Measurements from ENCODE around the gene AGAP2.
"Not testable (repeated sequence)": the region's sequence is repeated elsewhere in the genome, so short reads cannot be mapped to it uniquely, and the experiment has no call there.

AGAP2 gene

GRCh38 chr12:57715786-57716185 is 22.8 kb downstream of the AGAP2 start:
- Histone ChIP-seq H3K36me3 (ENCODE audit: insufficient read depth, low read depth, low read length) (peaks cover 18% of the 10 kb centered on the region), H3K9ac (ENCODE audit: low read depth, low read length) (no peak overlapping the region), H3K27ac (ENCODE audit: low read length) (no peak overlapping the region), H3K4me1 (ENCODE audit: insufficient read depth, low read length) (no peaks in the 10 kb centered on the region), H3K9me3 (ENCODE audit: insufficient read depth, low read depth, low read length) (no peaks in the 10 kb centered on the region), H3K4me3 (ENCODE audit: low read length) (no peak overlapping the region), H3K27me3 (ENCODE audit: insufficient read depth, low read length) (no peaks in the 10 kb centered on the region)

GRCh38 chr12:57715036-57715748 is 23.4 kb downstream of the AGAP2 start:
- H3K27ac ChIP-seq (ENCODE audit: low read length); H3K27me3 ChIP-seq (ENCODE audit: insufficient read depth, low read length); H3K9me3 ChIP-seq (ENCODE audit: insufficient read depth, low read depth, low read length); H3K9ac ChIP-seq (ENCODE audit: low read depth, low read length); H3K4me1 ChIP-seq (ENCODE audit: insufficient read depth, low read length); H3K4me3 ChIP-seq (ENCODE audit: low read length): not testable (repeated sequence)
- H3K36me3 ChIP-seq (ENCODE audit: insufficient read depth, low read depth, low read length), result peaks cover 18% of the 10 kb centered on the region

DNA sequence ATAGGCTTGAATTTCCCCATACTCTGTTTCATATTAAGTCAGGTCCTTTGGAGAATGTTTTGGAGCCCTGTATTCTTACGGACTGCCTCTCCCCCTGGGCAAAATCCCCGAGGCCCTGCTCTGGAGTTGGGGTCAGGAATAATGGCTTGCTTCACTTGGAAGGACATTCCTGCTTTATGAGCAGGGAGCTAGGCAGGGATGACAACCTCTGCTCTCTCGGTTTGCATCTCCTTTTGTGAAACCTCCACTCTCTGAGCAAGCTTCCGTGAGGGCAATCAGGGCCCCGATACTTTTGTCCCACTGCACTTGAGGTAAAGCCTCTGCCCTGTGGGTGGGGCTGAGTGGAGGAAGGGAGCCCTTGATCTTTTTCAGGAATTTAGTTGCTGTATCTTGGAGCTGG is 25.3 kb downstream of the AGAP2 start:
- Histone ChIP-seq H3K27me3 (ENCODE audit: insufficient read depth, low read length) (no peaks in the 10 kb centered on the region), H3K27ac (ENCODE audit: low read length) (no peak overlapping the region), H3K4me3 (ENCODE audit: low read length) (no peak overlapping the region), H3K4me1 (ENCODE audit: insufficient read depth, low read length) (no peaks in the 10 kb centered on the region), H3K36me3 (ENCODE audit: insufficient read depth, low read depth, low read length) (peaks cover 5% of the 10 kb centered on the region), H3K9me3 (ENCODE audit: insufficient read depth, low read depth, low read length) (no peaks in the 10 kb centered on the region), H3K9ac (ENCODE audit: low read depth, low read length) (no peak overlapping the region)

- Histone ChIP-seq H3K9me3 (ENCODE audit: insufficient read depth, low read depth, low read length) (no peaks in the 10 kb centered on the region), H3K4me3 (ENCODE audit: low read length) (no peak overlapping the region), H3K36me3 (ENCODE audit: insufficient read depth, low read depth, low read length) (peaks cover under 1% of the 10 kb centered on the region; the same call in 1 of the 2 replicates), H3K27ac (ENCODE audit: low read length) (no peak overlapping the region), H3K4me1 (ENCODE audit: insufficient read depth, low read length) (no peaks in the 10 kb centered on the region), H3K9ac (ENCODE audit: low read depth, low read length) (no peak overlapping the region), H3K27me3 (ENCODE audit: insufficient read depth, low read length) (no peaks in the 10 kb centered on the region)
These were observed 25.8 kb downstream of the AGAP2 start for GRCh38 chr12:57712701-57713100.

DNA sequence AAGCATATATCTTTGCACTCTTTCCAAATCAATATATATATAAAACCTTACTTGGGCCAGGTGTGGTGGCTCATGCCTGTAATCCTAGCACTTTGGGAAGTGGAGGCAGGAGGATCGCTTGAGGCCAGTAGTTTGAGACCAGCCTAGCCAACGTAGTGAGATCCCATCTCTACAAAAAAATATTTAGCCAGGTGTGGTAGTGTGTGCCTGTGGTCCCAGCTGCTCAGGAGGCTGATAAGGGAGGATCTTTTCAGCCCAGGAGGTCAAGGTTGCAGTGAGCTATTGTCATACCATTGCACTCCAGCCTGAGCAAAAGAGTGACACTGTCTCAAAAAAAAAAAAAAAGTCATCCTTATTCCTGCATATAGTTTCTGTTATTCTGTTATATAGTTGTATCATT is 30.2 kb downstream of the AGAP2 start:
- Histone ChIP-seq H3K4me3 (ENCODE audit: low read length) (no peak overlapping the region), H3K9me3 (ENCODE audit: insufficient read depth, low read depth, low read length) (no peaks in the 10 kb centered on the region; the same call in 1 of the 2 replicates), H3K27me3 (ENCODE audit: insufficient read depth, low read length) (no peaks in the 10 kb centered on the region), H3K27ac (ENCODE audit: low read length) (no peak overlapping the region), H3K4me1 (ENCODE audit: insufficient read depth, low read length) (no peaks in the 10 kb centered on the region), H3K9ac (ENCODE audit: low read depth, low read length) (no peak overlapping the region), H3K36me3 (ENCODE audit: insufficient read depth, low read depth, low read length) (peaks cover 7% of the 10 kb centered on the region; the same call in 1 of the 2 replicates)

GRCh38 chr12:57707250-57707649 is 31.3 kb downstream of the AGAP2 start:
- Histone ChIP-seq H3K27ac (ENCODE audit: low read length) (no peak overlapping the region), H3K4me1 (ENCODE audit: insufficient read depth, low read length) (no peaks in the 10 kb centered on the region), H3K27me3 (ENCODE audit: insufficient read depth, low read length) (no peaks in the 10 kb centered on the region), H3K9ac (ENCODE audit: low read depth, low read length) (no peak overlapping the region), H3K36me3 (ENCODE audit: insufficient read depth, low read depth, low read length) (peaks cover 10% of the 10 kb centered on the region; the same call in 1 of the 2 replicates), H3K9me3 (ENCODE audit: insufficient read depth, low read depth, low read length) (no peaks in the 10 kb centered on the region; the same call in 1 of the 2 replicates), H3K4me3 (ENCODE audit: low read length) (no peak overlapping the region)

GRCh38 chr12:57700317-57700716 is 38.2 kb downstream of the AGAP2 start:
- no peaks in the 10 kb centered on the region for H3K27me3 ChIP-seq (ENCODE audit: insufficient read depth, low read length)
- H3K9ac ChIP-seq (ENCODE audit: low read depth, low read length), result no peak overlapping the region; the same call in 1 of the 2 replicates
- H3K4me3 ChIP-seq (ENCODE audit: low read length), result no peak overlapping the region
- H3K9me3 ChIP-seq (ENCODE audit: insufficient read depth, low read depth, low read length), result no peaks in the 10 kb centered on the region; the same call in 1 of the 2 replicates
- no peak overlapping the region for H3K27ac ChIP-seq (ENCODE audit: low read length)
- no peaks in the 10 kb centered on the region for H3K4me1 ChIP-seq (ENCODE audit: insufficient read depth, low read length)
- peaks cover 29% of the 10 kb centered on the region; the same call in 1 of the 2 replicates for H3K36me3 ChIP-seq (ENCODE audit: insufficient read depth, low read depth, low read length)

DNA sequence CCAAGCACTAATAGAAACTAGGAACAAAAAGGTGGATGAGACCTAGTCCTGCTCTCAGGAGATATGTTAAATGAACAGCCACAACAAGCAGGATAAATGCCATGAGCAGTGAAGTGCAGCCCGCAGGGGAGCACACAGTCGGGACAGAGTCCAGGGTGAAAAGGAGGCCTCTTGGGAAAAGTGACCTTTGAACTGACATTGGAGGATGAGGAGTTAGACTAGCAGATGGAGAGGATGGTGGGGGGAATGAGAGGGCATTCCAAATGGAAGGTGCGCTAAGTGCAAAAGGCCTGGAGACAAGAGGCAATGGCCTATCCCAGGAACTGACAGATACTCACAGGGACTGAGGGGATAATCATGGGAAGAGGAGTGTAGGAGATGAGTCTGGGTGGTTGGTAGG is 40.1 kb downstream of the AGAP2 start:
- Histone ChIP-seq H3K4me3 (ENCODE audit: low read length) (no peak overlapping the region), H3K9me3 (ENCODE audit: insufficient read depth, low read depth, low read length) (no peaks in the 10 kb centered on the region), H3K36me3 (ENCODE audit: insufficient read depth, low read depth, low read length) (peaks cover 22% of the 10 kb centered on the region; the same call in 1 of the 2 replicates), H3K4me1 (ENCODE audit: insufficient read depth, low read length) (0 out of 2 replicates have a peak, but pooled peaks cover 6% of the 10 kb centered on the region), H3K27me3 (ENCODE audit: insufficient read depth, low read length) (no peaks in the 10 kb centered on the region), H3K9ac (ENCODE audit: low read depth, low read length) (no peak overlapping the region), H3K27ac (ENCODE audit: low read length) (no peak overlapping the region)

DNA sequence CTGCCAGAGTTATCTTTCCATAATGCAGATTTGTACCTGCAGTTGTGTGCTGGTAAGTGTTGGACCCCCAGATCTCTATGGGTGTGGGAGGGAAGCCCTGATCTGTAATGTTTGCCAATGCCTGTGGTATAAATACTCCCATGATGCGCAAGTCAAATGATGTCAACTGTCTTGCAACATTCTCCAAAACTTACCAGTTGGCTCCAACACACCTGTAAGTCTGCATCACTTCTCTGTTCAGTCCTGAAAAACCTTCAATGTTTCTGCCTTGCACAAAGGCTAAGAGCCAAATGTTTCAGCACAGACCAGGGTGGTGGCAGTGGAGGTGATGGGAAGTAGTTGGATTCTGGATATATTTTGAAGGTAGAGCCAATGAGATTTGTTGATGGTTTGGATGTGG is 41.5 kb downstream of the AGAP2 start:
- H3K36me3 ChIP-seq (ENCODE audit: insufficient read depth, low read depth, low read length), result peaks cover 19% of the 10 kb centered on the region; the same call in 1 of the 2 replicates

DNA sequence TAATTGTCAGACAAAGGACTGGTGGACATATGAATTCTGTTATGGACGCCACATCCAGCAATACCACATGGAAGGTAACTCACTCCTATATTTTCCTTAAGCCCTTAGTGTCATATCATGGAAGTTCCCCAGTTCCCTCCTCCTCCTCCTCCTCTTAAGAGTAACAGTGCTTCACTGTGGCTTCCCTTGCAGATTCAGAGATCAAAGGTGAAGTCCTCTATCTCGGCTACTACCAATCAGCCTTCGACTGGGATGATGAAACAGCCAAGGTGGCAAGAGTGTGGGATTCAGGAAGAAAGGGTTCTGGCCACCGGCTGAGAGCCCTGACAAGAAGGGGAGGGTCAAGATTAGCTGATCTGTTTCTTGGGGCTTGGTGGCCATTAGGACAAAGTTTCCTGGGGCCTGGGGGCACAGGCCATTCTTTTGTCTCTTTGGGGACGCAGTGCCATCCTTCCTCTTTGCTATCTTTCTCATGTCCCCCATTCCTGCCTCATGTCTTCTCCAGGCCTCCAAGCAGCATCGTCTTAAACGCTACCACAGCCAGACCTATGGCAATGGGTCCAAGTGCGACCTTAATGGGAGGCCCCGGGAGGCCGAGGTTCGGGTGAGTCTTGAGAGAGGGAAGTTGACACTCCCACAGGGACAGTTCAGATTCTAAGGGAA is 42.6 kb downstream of the AGAP2 start:
- 0 out of 2 replicates have a peak, but pooled peaks cover 6% of the 10 kb centered on the region for H3K4me1 ChIP-seq (ENCODE audit: insufficient read depth, low read length)
- peaks cover 19% of the 10 kb centered on the region; the same call in 1 of the 2 replicates for H3K36me3 ChIP-seq (ENCODE audit: insufficient read depth, low read depth, low read length)
- no peak overlapping the region for H3K27ac ChIP-seq (ENCODE audit: low read length)
- no peak overlapping the region for H3K4me3 ChIP-seq (ENCODE audit: low read length)
- H3K9me3 ChIP-seq (ENCODE audit: insufficient read depth, low read depth, low read length), result no peaks in the 10 kb centered on the region
- no peaks in the 10 kb centered on the region for H3K27me3 ChIP-seq (ENCODE audit: insufficient read depth, low read length)
- no peak overlapping the region for H3K9ac ChIP-seq (ENCODE audit: low read depth, low read length)

More for the DNA sequence above, 41.5 kb downstream of the AGAP2 start:
- Histone ChIP-seq H3K27me3 (ENCODE audit: insufficient read depth, low read length) (no peaks in the 10 kb centered on the region), H3K9me3 (ENCODE audit: insufficient read depth, low read depth, low read length) (no peaks in the 10 kb centered on the region), H3K4me1 (ENCODE audit: insufficient read depth, low read length) (0 out of 2 replicates have a peak, but pooled peaks cover 6% of the 10 kb centered on the region), H3K4me3 (ENCODE audit: low read length) (no peak overlapping the region), H3K9ac (ENCODE audit: low read depth, low read length) (no peak overlapping the region), H3K27ac (ENCODE audit: low read length) (no peak overlapping the region)

- Histone ChIP-seq H3K9me3 (ENCODE audit: insufficient read depth, low read depth, low read length) (no peaks in the 10 kb centered on the region), H3K27ac (ENCODE audit: low read length) (peak overlapping the region; percentile 33), H3K27me3 (ENCODE audit: insufficient read depth, low read length) (no peaks in the 10 kb centered on the region), H3K9ac (ENCODE audit: low read depth, low read length) (peak overlapping the region; percentile 85), H3K4me3 (ENCODE audit: low read length) (peak overlapping the region; percentile 93), H3K36me3 (ENCODE audit: insufficient read depth, low read depth, low read length) (peaks cover 19% of the 10 kb centered on the region; the same call in 1 of the 2 replicates), H3K4me1 (ENCODE audit: insufficient read depth, low read length) (0 out of 2 replicates have a peak, but pooled peaks cover 6% of the 10 kb centered on the region)
These were observed 44.0 kb downstream of the AGAP2 start for GRCh38 chr12:57694459-57695019.
